ENCODE measurements around the gene KRTAP16-1. TPM values are rescaled to one million over a fixed set of nuclear protein-coding genes. Genes with fewer than 3 reads are reported as not detected.
A peak's percentile ranks its signal among the peaks of the same experiment; 100 is the strongest.
"Not testable (repeated sequence)": the region's sequence is repeated elsewhere in the genome, so short reads cannot be mapped to it uniquely, and the experiment has no call there.

KRTAP16-1 gene, protein sequence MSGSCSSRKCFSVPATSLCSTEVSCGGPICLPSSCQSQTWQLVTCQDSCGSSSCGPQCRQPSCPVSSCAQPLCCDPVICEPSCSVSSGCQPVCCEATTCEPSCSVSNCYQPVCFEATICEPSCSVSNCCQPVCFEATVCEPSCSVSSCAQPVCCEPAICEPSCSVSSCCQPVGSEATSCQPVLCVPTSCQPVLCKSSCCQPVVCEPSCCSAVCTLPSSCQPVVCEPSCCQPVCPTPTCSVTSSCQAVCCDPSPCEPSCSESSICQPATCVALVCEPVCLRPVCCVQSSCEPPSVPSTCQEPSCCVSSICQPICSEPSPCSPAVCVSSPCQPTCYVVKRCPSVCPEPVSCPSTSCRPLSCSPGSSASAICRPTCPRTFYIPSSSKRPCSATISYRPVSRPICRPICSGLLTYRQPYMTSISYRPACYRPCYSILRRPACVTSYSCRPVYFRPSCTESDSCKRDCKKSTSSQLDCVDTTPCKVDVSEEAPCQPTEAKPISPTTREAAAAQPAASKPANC
- total RNA-seq = under 1 TPM in 1 of 2 experiments, not detected in 1; 0.13 TPM

DNA sequence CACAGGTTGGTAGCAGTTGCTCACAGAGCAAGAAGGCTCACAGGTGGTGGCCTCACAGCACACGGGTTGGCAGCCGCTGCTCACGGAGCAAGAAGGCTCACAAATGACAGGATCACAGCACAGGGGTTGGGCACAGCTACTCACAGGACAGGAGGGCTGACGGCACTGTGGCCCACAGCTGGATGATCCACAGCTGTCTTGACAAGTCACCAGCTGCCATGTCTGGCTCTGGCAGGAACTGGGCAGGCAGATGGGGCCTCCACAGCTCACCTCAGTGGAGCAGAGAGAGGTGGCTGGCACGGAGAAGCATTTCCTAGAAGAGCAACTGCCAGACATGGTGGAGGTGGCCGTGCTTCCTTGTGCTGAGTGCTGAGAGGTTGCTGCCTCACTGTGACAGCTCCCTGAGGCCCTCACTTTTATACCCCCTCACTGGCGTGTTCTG is at the start of gene KRTAP16-1:
KRTAP16-1 (minus strand) TSS at position 392 of the 442 bp plus-strand sequence; CDS start at position 336, 56 bp downstream.
- Mint-ChIP-seq H3K36me3 (ENCODE audit: low read depth) (no peaks in the 10 kb centered on the region), H3K27me3 (peaks cover 4% of the 10 kb centered on the region), H3K4me3 (peak within 1 kb of the TSS; percentile 58), H3K4me1 (peaks cover 44% of the 10 kb centered on the region), H3K27ac (peak within 1 kb of the TSS; percentile 92), H3K9me3 (no peaks in the 10 kb centered on the region)
- CTCF ChIA-PET = interaction anchor here (1.0 to 2.5 kb wide), 6 partner anchors 13 to 505 kb away, joined by 3 to 21 read pairs (median 3); no protein-coding TSS in a partner anchor
- peak; percentile 56 for DNase-seq
- POLR2A ChIA-PET = interaction anchor here (0.9 to 1.9 kb wide), 8 partner anchors 19 to 661 kb away, joined by 3 to 13 read pairs (median 5); partner anchors contain the start of gene SMARCE1

DNA sequence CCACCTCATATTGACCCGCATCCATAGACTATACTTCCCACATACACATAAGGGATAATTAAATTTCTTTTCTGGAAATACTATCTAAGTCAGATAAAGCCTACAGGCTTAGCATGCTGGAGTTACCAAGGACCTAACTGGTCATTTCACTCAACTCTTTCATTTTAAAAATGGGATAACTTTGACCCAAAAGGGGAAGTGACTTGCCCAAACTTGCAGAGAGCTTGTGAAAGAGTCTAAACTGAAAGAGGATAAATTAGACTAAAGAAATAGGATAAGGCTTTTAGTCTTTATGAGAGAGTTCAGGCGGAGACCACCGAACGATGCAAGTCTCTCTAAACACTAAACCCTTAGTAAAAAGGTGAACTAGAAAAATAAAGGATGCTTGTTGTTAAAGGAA is 45.4 kb upstream of the KRTAP16-1 start:
- peaks cover 10% of the 10 kb centered on the region for H3K27me3 Mint-ChIP-seq
- no peak for DNase-seq
- peaks cover 4% of the 10 kb centered on the region for H3K36me3 Mint-ChIP-seq (ENCODE audit: low read depth)
- ChIA-PET CTCF (no interaction called here), POLR2A (no interaction called here)
- H3K9me3 Mint-ChIP-seq = peaks cover 3% of the 10 kb centered on the region
- H3K4me1 Mint-ChIP-seq = no peaks in the 10 kb centered on the region
- H3K27ac Mint-ChIP-seq = no peak overlapping the region
- no peak overlapping the region for H3K4me3 Mint-ChIP-seq

DNA sequence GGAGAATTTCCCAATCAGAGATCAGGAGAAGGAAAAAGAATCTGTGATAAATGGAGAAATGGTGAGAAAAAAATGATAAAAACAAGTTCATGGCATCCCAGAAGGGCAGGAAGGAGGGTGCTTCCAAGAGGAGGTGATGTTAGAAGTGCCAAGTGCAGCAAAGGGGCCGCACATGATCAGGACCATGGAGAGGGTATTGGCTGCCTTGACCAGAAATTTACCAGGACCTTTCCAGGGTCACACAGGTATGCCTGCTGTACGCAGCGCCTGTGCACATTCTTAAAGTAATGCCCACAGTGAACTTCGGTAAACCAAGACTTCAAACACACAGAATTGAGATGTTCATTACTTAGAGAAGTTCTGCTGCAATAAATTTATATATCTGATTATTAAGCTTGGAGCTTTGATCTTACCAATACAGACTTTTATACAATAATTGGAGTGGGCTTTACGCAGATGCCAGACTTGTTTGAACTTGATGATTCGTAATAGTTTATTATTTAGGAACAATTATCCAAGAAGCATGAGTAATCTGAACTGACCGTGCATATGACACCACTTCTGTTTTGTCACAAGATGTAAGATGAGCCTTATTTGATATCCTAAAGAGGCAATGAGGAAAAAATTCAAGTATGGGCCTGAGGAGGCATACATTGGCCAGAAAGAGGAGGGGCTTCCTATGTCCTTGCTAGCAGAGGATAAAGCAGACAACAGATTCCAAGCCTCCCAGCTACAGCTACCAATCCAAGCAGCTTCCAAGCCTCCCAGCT is 43.7 kb upstream of the KRTAP16-1 start:
- Mint-ChIP-seq H3K27me3 (peaks cover 10% of the 10 kb centered on the region), H3K9me3 (peaks cover 3% of the 10 kb centered on the region), H3K4me3 (no peak overlapping the region), H3K27ac (no peak overlapping the region), H3K4me1 (no peaks in the 10 kb centered on the region), H3K36me3 (ENCODE audit: low read depth) (peaks cover 4% of the 10 kb centered on the region)
- no peak for DNase-seq
- ChIA-PET POLR2A (no interaction called here), CTCF (no interaction called here)

DNA sequence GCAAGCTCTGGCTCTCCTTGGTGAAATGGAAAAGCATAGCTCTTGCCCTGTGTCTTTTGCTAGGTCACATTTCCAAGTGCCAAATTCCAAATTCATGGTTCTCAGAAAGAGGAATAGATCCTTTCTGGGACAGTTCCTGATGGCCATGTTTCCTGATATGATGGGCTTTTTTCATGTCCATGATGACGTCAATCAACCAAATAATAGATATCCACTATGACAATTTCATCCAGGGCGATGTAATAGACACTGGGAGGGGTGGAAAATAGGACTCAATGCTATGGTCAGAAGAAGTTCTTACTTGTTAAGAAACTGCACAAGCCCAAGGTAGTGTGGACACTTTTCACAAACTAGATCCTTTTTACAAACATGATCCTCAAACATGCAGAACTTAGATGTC is 42.1 kb upstream of the KRTAP16-1 start:
- no peaks in the 10 kb centered on the region for H3K4me1 Mint-ChIP-seq
- H3K27me3 Mint-ChIP-seq = peaks cover 3% of the 10 kb centered on the region
- H3K9me3 Mint-ChIP-seq = peaks cover under 1% of the 10 kb centered on the region
- DNase-seq = no peak
- POLR2A ChIA-PET = no interaction called here
- CTCF ChIA-PET = no interaction called here
- no peak overlapping the region for H3K4me3 Mint-ChIP-seq
- no peak overlapping the region for H3K27ac Mint-ChIP-seq
- peaks cover 3% of the 10 kb centered on the region for H3K36me3 Mint-ChIP-seq (ENCODE audit: low read depth)

DNA sequence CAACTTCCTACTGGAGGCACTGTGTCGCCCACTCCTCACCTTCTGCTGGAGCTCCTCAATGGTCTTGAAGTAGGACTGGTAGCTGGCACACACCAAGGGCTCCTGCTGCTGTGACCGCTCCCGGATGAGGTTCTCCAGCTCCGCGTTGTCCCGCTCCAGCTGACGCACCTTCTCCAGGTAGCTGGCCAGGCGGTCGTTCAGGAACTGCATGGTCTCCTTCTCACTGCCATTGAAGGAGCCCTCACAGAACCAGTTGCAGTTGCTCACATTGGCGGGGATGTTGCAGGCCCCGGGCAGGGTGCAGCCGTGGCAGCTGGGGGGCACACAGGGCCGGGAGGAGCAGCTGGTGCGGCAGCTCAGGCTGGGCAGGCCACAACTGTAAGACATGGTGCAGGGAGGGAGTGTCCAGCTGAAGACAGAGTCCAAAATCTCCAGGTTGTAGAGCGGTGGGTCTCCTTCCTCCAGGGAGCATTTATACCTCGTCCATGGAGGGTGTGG is 41.3 kb upstream of the KRTAP16-1 start, which contains the start of gene KRT33A:
KRT33A (minus strand) TSS at position 448 of the 498 bp plus-strand sequence; CDS start at position 387, 61 bp downstream.
- H3K9me3 Mint-ChIP-seq; H3K4me1 Mint-ChIP-seq; H3K4me3 Mint-ChIP-seq; POLR2A ChIA-PET; H3K36me3 Mint-ChIP-seq (ENCODE audit: low read depth); DNase-seq; CTCF ChIA-PET; H3K27ac Mint-ChIP-seq; H3K27me3 Mint-ChIP-seq: not testable (repeated sequence)

DNA sequence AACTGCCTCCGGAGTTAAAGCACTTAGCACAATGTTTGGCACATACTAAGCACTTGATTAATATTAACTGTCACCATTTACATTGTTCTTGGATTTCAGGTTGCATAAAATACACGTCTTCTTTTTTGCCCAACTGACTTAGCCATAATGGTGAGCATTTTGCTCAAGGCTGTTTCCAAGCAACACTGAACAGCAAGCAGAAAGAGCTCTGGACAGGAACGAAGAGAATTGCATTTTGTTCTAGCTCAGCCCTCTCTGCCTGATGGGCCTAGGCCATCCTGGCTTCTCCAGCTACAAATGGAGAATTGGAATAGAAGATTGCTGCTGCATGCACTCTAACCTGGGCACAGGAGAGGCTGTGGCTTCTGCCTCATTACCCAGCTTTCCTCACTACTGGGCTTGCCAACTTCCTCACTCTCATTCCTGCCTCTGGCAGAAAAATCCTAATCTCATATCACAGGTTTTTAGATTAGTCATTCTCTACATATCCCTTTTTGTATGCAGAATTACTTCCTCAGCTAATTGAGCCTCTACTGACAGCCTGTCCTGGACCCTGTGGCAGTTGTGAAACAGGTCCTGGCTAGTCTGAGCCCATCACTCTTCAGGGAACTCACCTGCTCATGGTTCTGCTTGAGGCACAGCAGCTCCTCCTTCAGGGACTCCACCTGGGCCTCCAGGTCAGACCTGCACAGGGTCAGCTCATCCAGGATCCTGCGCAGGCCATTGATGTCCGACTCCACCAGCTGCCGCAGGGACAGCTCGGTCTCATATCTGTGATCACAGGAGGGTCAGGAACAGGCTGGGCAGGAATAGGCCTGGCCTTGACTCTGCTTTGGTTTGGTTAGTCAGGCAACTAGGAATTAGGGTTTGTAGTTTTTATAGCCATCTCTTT is 39.0 kb upstream of the KRTAP16-1 start:
- Mint-ChIP-seq H3K27me3 (peaks cover 5% of the 10 kb centered on the region), H3K9me3 (peaks cover 7% of the 10 kb centered on the region), H3K4me3 (no peak overlapping the region), H3K4me1 (peaks cover 2% of the 10 kb centered on the region), H3K36me3 (ENCODE audit: low read depth) (peaks cover 4% of the 10 kb centered on the region), H3K27ac (no peak overlapping the region)
- CTCF ChIA-PET = interaction anchor here (0.5 to 1.1 kb wide), 3 partner anchors 26 to 201 kb away, joined by 3 to 4 read pairs (median 4); no protein-coding TSS in a partner anchor
- no peak for DNase-seq
- POLR2A ChIA-PET = no interaction called here

DNA sequence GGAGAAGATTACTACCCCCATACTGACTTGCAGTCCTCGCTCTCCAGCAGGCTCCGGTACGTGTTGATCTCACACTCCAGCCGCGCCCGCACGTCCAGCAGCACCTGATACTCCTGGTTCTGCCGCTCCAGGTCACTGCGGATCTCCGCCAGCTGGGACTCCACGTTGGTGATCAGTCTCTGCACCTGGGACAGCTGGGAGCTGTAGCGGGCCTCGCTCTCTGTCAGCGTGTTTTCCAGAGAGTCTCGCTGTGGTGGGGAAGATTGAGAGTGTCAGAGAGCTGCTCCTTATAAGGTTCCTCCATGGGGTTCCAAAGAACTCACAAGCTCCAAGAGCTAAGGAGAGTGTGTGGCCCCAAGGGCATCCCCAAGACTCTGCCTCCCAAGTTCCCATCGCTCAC is 37.3 kb upstream of the KRTAP16-1 start:
- H3K27ac Mint-ChIP-seq, POLR2A ChIA-PET, H3K27me3 Mint-ChIP-seq, H3K4me3 Mint-ChIP-seq, DNase-seq: not testable (repeated sequence)
- CTCF ChIA-PET = interaction anchor here (0.6 kb wide), 1 partner anchor 17 kb away, joined by 3 read pairs; no protein-coding TSS in a partner anchor
- Mint-ChIP-seq H3K4me1 (peaks cover 15% of the 10 kb centered on the region), H3K36me3 (ENCODE audit: low read depth) (peaks cover 11% of the 10 kb centered on the region), H3K9me3 (peaks cover 19% of the 10 kb centered on the region)

DNA sequence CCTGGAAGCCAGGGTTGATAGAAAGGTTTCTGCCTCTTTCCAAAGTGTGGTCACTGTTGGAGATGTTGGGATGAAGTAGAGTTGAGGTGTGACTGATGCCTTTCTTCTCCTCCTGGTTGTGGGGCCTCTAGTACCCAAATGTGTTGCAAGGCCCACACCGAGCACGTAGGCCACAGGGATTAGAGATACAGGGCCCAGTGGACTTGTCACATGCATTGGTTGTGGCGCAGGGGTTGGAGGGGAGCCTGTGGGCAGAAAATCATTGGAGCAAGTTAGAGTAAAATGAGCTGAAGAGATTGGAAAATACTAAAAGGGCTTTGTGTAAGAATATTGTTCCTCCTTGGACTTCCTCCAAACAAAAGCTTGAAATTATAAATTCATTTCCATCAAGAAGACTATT is 36.9 kb upstream of the KRTAP16-1 start:
- Mint-ChIP-seq H3K27ac (no peak overlapping the region), H3K4me3 (no peak overlapping the region), H3K4me1 (peaks cover 19% of the 10 kb centered on the region), H3K9me3 (peaks cover 19% of the 10 kb centered on the region), H3K36me3 (ENCODE audit: low read depth) (peaks cover 13% of the 10 kb centered on the region), H3K27me3 (peaks cover 7% of the 10 kb centered on the region)
- ChIA-PET POLR2A (no interaction called here), CTCF (no interaction called here)
- DNase-seq = no peak

DNA sequence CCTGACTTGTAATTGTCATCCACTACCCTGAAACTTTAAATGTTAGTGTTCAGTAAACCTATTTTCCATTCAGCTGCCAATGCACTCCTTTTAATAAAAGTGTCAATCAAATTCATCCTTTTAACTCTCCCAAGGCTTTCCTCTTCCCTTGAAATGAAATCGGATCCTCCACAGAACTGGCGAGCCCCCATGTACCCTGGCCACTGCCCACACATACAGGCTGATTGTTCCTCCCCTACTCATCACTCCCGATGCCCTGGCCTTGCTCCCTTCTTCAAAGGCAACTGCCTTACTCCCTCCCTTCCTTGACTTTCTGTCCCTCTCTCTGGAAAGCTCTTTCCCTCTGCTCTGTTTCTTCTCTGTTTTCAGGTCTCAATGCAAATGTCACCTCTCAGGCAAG is 33.9 kb upstream of the KRTAP16-1 start:
- ChIA-PET CTCF (no interaction called here), POLR2A (no interaction called here)
- no peak for DNase-seq
- H3K4me3 Mint-ChIP-seq = no peak overlapping the region
- H3K4me1 Mint-ChIP-seq = peaks cover 47% of the 10 kb centered on the region
- peaks cover 15% of the 10 kb centered on the region for H3K27me3 Mint-ChIP-seq
- H3K27ac Mint-ChIP-seq = no peak overlapping the region
- peaks cover 15% of the 10 kb centered on the region for H3K36me3 Mint-ChIP-seq (ENCODE audit: low read depth)
- H3K9me3 Mint-ChIP-seq = peaks cover 19% of the 10 kb centered on the region

DNA sequence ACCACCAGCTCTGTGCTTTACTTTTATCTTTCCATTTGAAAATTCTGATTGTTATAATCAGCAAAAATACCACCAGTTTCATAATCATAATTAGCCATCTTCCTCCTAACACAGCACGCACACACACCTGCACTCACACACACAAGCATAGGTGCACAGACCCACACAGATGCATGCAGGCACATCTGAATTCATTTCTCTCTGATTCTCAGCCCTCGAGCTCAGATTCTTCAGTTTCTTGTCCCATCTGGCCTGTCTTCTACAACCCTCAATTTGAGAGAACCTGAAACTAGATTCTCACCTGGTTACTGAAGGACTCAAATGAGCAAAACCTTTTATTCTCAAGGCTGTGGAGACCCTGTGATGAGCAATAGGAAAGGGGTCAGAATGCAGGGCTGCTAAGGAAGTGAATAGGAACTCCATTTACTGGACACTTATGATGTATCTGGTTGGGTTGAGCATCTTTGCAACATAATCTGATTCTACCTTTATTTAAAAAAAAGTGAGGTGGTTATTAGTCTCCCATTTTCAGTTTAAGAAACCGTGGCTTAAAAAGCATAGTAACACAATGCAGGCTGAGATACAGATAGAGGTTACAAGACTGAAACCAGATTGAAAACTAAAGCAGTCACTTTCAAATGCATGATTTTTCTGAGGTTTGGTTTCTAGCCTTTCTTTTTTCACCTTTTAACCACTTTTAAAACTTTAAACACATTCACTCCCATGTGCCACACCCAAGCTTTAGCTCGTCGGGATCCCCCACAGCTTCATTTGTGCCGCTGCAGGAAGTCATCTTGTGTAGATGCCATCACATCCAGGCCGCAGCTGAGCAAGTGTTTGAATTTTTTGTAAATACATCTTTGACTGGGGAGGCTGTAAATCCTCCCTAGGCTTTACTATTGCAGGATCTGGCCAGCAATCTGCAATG is 32.1 kb upstream of the KRTAP16-1 start:
- CTCF ChIA-PET = interaction anchor here (2.2 to 2.4 kb wide), 2 partner anchors 11 to 19 kb away, joined by 9 to 14 read pairs; no protein-coding TSS in a partner anchor
- H3K9me3 Mint-ChIP-seq = peaks cover 19% of the 10 kb centered on the region
- peak overlapping the region; percentile 86 for H3K27ac Mint-ChIP-seq
- POLR2A ChIA-PET = interaction anchor here (0.8 to 2.3 kb wide), 2 partner anchors 32 to 522 kb away, joined by 3 to 13 read pairs; partner anchors contain the start of gene KRTAP16-1
- H3K27me3 Mint-ChIP-seq = peaks cover 18% of the 10 kb centered on the region
- H3K4me3 Mint-ChIP-seq = peak overlapping the region; percentile 8
- peaks cover 49% of the 10 kb centered on the region for H3K4me1 Mint-ChIP-seq
- DNase-seq = peak; percentile 70
- peaks cover 15% of the 10 kb centered on the region for H3K36me3 Mint-ChIP-seq (ENCODE audit: low read depth)

DNA sequence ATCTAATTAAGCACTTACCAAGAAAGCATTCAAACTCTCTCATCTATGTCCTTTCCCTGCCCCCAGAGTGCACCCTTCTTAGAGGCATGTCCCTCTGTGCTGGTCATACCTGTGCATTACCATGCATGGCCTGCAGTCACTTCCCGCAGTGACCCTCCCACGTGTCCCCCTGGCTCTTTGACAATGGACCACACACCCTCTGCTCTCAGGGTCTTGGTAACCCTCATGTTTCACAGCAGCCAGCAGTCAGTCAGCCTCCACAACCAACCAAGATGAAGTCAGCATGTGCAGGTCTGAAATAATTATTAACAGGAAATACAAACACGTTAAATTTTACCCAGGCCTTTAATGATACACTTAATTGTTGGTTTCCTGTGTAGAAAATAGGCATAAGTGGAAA is 31.4 kb upstream of the KRTAP16-1 start:
- peaks cover 15% of the 10 kb centered on the region for H3K36me3 Mint-ChIP-seq (ENCODE audit: low read depth)
- H3K9me3 Mint-ChIP-seq = peaks cover 19% of the 10 kb centered on the region
- H3K4me1 Mint-ChIP-seq = peaks cover 49% of the 10 kb centered on the region
- no peak overlapping the region for H3K4me3 Mint-ChIP-seq
- ChIA-PET POLR2A (interaction anchor here (1.6 to 2.3 kb wide), 2 partner anchors 32 to 63 kb away, joined by 4 to 13 read pairs; partner anchors contain the start of gene KRTAP16-1), CTCF (interaction anchor here (2.2 to 2.4 kb wide), 2 partner anchors 11 to 18 kb away, joined by 9 to 14 read pairs; no protein-coding TSS in a partner anchor)
- DNase-seq = no peak
- peaks cover 18% of the 10 kb centered on the region for H3K27me3 Mint-ChIP-seq
- H3K27ac Mint-ChIP-seq = peak overlapping the region; percentile 86
